H1 (cell line): Measurements from ENCODE around the gene TCAP. TPM values are rescaled to one million over a fixed set of nuclear protein-coding genes. Genes with fewer than 3 reads are reported as not detected.

Experiments
- CTCF ChIA-PET: fragments of 300-600 bp; sonication (Branson Sonifier 250); formaldehyde crosslinking; loops from one replicate; lab custom pipeline; 2021; ENCODE audit not compliant: partially characterized antibody; lab: Charles Lee
- POLR2A ChIA-PET: fragments of 300-600 bp; sonication (Branson Sonifier 250); formaldehyde crosslinking; loops from one replicate; lab custom pipeline; 2021; ENCODE audit warnings: inconsistent platforms; ENCODE audit not compliant: partially characterized antibody; lab: Charles Lee
- DNase-seq, 2 experiments: peaks; one replicate each; pipeline versions ENCODE4 v3.0.0 to v3.0.0-alpha.2; 2010 to 2022; ENCODE audit warnings: low spot score in 2 of 2, low read depth in 1 of 2, mixed read lengths in 1 of 2
- FAIRE-seq: peaks from 2 replicates; lab custom pipeline; 2011; peaks lifted over from hg19 to GRCh38; lab: Jason Lieb, UNC
- H2AFZ ChIP-seq: 2 replicates; pipeline ENCODE4 v1.8.1; 2012; ENCODE audit warnings: low read length, inconsistent platforms
- H2AK5ac ChIP-seq: 2 replicates; pipeline ENCODE4 v1.6.1; 2013; ENCODE audit warnings: low read depth, low read length
- H2BK120ac ChIP-seq: replicated peaks from 2 replicates; pipeline ENCODE3; 2013; ENCODE audit warnings: low read depth, low read length, inconsistent platforms
- H2BK12ac ChIP-seq: 2 replicates; pipeline ENCODE4 v1.6.1; 2013; ENCODE audit warnings: low read depth, low read length
- H2BK15ac ChIP-seq: 2 replicates; pipeline ENCODE4 v1.6.1; 2013; ENCODE audit warnings: low read length
- H2BK20ac ChIP-seq: 2 replicates; pipeline ENCODE4 v1.6.1; 2013; ENCODE audit warnings: low read length
- H2BK5ac ChIP-seq: 2 replicates; pipeline ENCODE4 v1.6.1; 2013; ENCODE audit warnings: low read depth, low read length
- H3K14ac ChIP-seq: 2 replicates; pipeline ENCODE4 v1.6.1; 2013; ENCODE audit warnings: inconsistent platforms; ENCODE audit not compliant: insufficient read length
- H3K18ac ChIP-seq: 2 replicates; pipeline ENCODE4 v1.6.1; 2013; ENCODE audit warnings: low read length; ENCODE audit errors: extremely low read depth
- H3K23ac ChIP-seq: 2 replicates; pipeline ENCODE4 v1.6.1; 2013; ENCODE audit warnings: inconsistent platforms; ENCODE audit not compliant: insufficient read length
- H3K23me2 ChIP-seq: 2 replicates; pipeline ENCODE4 v1.6.1; 2013; ENCODE audit warnings: low read depth, low read length
- H3K27ac ChIP-seq: 2 replicates; pipeline ENCODE4 v1.6.1; 2011; ENCODE audit warnings: low read depth, low read length, inconsistent platforms
- H3K27me3 ChIP-seq, 4 experiments: replicated peaks in 1 of 4; 1 replicate in 1 of 4; 2 replicates in 3 of 4; pipeline versions ENCODE4 v1.6.1 to v1.8.1; 2011 to 2013; ENCODE audit warnings: low read length in 3 of 4, mild to moderate bottlenecking in 3 of 4, inconsistent platforms in 2 of 4, mixed read lengths in 2 of 4, moderate library complexity in 1 of 4; ENCODE audit not compliant: control insufficient read depth in 3 of 4, insufficient read depth in 3 of 4; ENCODE audit errors: extremely low read depth in 1 of 4
- H3K36me3 ChIP-seq, 4 experiments: 2 replicates each; pipeline versions ENCODE4 v1.6.1 to v1.8.1; 2011 to 2013; ENCODE audit warnings: mild to moderate bottlenecking in 4 of 4, low read length in 3 of 4, moderate library complexity in 2 of 4, control low read depth in 1 of 4, inconsistent platforms in 1 of 4; ENCODE audit not compliant: insufficient read depth in 4 of 4, control insufficient read depth in 2 of 4
- H3K4ac ChIP-seq: replicated peaks from 2 replicates; pipeline ENCODE3; 2013; ENCODE audit warnings: low read length, low read depth, mixed read lengths, inconsistent platforms; ENCODE audit not compliant: insufficient read length
- H3K4me1 ChIP-seq, 4 experiments: replicated peaks in 1 of 4; 1 replicate in 1 of 4; 2 replicates in 3 of 4; pipeline versions ENCODE4 v1.6.1 to v1.8.1; 2011 to 2013; ENCODE audit warnings: low read length in 3 of 4, inconsistent platforms in 2 of 4, mixed read lengths in 1 of 4; ENCODE audit not compliant: insufficient read depth in 4 of 4, control insufficient read depth in 3 of 4
- H3K4me2 ChIP-seq, 2 experiments: 2 replicates each; pipeline versions ENCODE4 v1.6.1 to v1.8.1; 2011 to 2013; ENCODE audit warnings: low read depth in 2 of 2, low read length in 2 of 2, control low read depth in 1 of 2, inconsistent platforms in 1 of 2, mild to moderate bottlenecking in 1 of 2; ENCODE audit not compliant: insufficient read depth in 1 of 2
- H3K4me3 ChIP-seq, 4 experiments: fragments of 200-600, 300-600 bp in 1 of 4; sonication (generic), shearing (Covaris generic), sonication (Bioruptor Twin) in 1 of 4; 2 replicates each; pipeline versions ENCODE4 v1.5.1 to v1.8.1; 2011 to 2016; ENCODE audit warnings: low read length in 4 of 4, low read depth in 3 of 4, control low read depth in 2 of 4, inconsistent platforms in 2 of 4, mild to moderate bottlenecking in 2 of 4, mixed read lengths in 1 of 4, moderate library complexity in 1 of 4; ENCODE audit not compliant: insufficient read depth in 2 of 4; ENCODE audit errors: extremely low read depth in 1 of 4
- H3K56ac ChIP-seq: replicated peaks from 2 replicates; pipeline ENCODE3; 2013; ENCODE audit warnings: low read depth, mild to moderate bottlenecking, mixed read lengths, low read length, inconsistent platforms; ENCODE audit not compliant: insufficient read length
- H3K79me1 ChIP-seq: 2 replicates; pipeline ENCODE4 v1.6.1; 2013; ENCODE audit warnings: low read depth, low read length, control low read depth
- H3K79me2 ChIP-seq, 2 experiments: 2 replicates each; pipeline versions ENCODE4 v1.6.1 to v1.8.1; 2012 to 2013; ENCODE audit warnings: low read length in 2 of 2, mild to moderate bottlenecking in 2 of 2, inconsistent platforms in 1 of 2; ENCODE audit not compliant: insufficient read depth in 2 of 2, control insufficient read depth in 1 of 2
- H3K9ac ChIP-seq, 4 experiments: replicated peaks in 1 of 4; 1 replicate in 1 of 4; 2 replicates in 3 of 4; pipeline versions ENCODE4 v1.6.1 to v1.8.1; 2011 to 2013; ENCODE audit warnings: low read depth in 3 of 4, low read length in 3 of 4, control low read depth in 2 of 4, mild to moderate bottlenecking in 2 of 4, moderate library complexity in 2 of 4, inconsistent platforms in 1 of 4; ENCODE audit errors: extremely low read depth in 1 of 4
- H3K9me3 ChIP-seq, 2 experiments: 2 replicates each; pipeline versions ENCODE4 v1.6.1 to v1.8.1; 2012 to 2013; ENCODE audit warnings: mild to moderate bottlenecking in 2 of 2, moderate library complexity in 2 of 2, control low read depth in 1 of 2, inconsistent platforms in 1 of 2, low read depth in 1 of 2, low read length in 1 of 2, mixed read lengths in 1 of 2; ENCODE audit not compliant: insufficient read depth in 2 of 2
- H4K20me1 ChIP-seq, 2 experiments: replicated peaks in 1 of 2; 2 replicates each; pipeline versions ENCODE3 to v1.8.1; 2011 to 2013; ENCODE audit warnings: inconsistent platforms in 2 of 2, low read length in 2 of 2, mild to moderate bottlenecking in 1 of 2; ENCODE audit not compliant: insufficient read depth in 2 of 2, control insufficient read depth in 1 of 2
- H4K5ac ChIP-seq: 2 replicates; pipeline ENCODE4 v1.6.1; 2013; ENCODE audit warnings: low read length, low read depth, mixed read lengths, inconsistent platforms; ENCODE audit not compliant: insufficient read length
- H4K8ac ChIP-seq: 2 replicates; pipeline ENCODE4 v1.8.0; 2013; ENCODE audit warnings: mild to moderate bottlenecking, moderate library complexity, low read length, inconsistent platforms; ENCODE audit not compliant: insufficient read depth; ENCODE audit errors: extremely low read depth
- H4K91ac ChIP-seq: replicated peaks from 2 replicates; pipeline ENCODE3; 2013; ENCODE audit warnings: low read length, mixed read lengths, inconsistent platforms; ENCODE audit not compliant: insufficient read length
- CTCF ChIP-seq, 3 experiments: IDR thresholded peaks; 1 replicate in 2 of 3; 2 replicates in 1 of 3; pipeline versions ENCODE4 v1.5.1 to v1.6.1; 2011; ENCODE audit warnings: low read length in 3 of 3, mild to moderate bottlenecking in 3 of 3, inconsistent platforms in 2 of 3, low read depth in 1 of 3, moderate library complexity in 1 of 3; ENCODE audit not compliant: insufficient read depth in 1 of 3; ENCODE audit errors: control extremely low read depth in 1 of 3
- WGBS, 2 experiments: shearing (Covaris generic) in 1 of 2; methylation state at CpG; one replicate each; pipeline versions ENCODE4 v1.1.6 to v1.1.7; 2013 to 2015; ENCODE audit warnings: low lambda C conversion rate in 2 of 2, mixed read lengths in 2 of 2, inconsistent platforms in 1 of 2, low coverage in 1 of 2, missing lambda C conversion rate in 1 of 2; ENCODE audit not compliant: insufficient replicate concordance in 2 of 2, insufficient coverage in 1 of 2, insufficient read length in 1 of 2; ENCODE audit errors: extremely low coverage in 1 of 2, missing lambda C conversion rate in 1 of 2; 5-methylcytosine and 5-hydroxymethylcytosine counted together
- polyA plus RNA-seq, 7 experiments: library from polyadenylated mRNA; depleted of rRNA in 3 of 7; stranded (reverse) in 5 of 7; unstranded in 2 of 7; fragments of >200 nt in 5 of 7; fragments of 200-250 nt in 2 of 7; gene quantifications; 1 replicate in 5 of 7; 2 replicates in 1 of 7; 4 replicates in 1 of 7; pipeline versions ENCODE4 v1.2.1 to v1.2.3, GENCODE V29; 2011 to 2013; ENCODE audit warnings: missing spikeins in 2 of 7, mixed read lengths in 2 of 7
- total RNA-seq: library from RNA; stranded (reverse); fragmentation: NEBNext Ultra II Directional; extraction: Animal tissue kit (Norgen Biotek cat#: 25700); gene quantifications from 2 replicates; pipeline ENCODE4 v1.2.1, GENCODE V29; 2021

The TCAP gene
- total and polyA plus RNA-seq, 2 of the 8 experiments (the other 6 are each of a cell fraction or from before 2014, with no cell fraction given), result 0.82 to 1.4 TPM

GRCh38 chr17:39647256-39647655, 17.9 kb upstream of the TCAP start:
- H2BK12ac ChIP-seq, result no peak overlapping the region
- no peak for DNase-seq
- H3K14ac ChIP-seq, result no peak overlapping the region
- no peaks in the 10 kb centered on the region for H3K27me3 ChIP-seq
- H2AK5ac ChIP-seq, result no peak overlapping the region
- no peak overlapping the region for H2BK15ac ChIP-seq
- H4K91ac ChIP-seq, result no peak overlapping the region
- H3K9me3 ChIP-seq, result no peaks in the 10 kb centered on the region
- no peak overlapping the region for H4K8ac ChIP-seq
- no peak overlapping the region for H2BK5ac ChIP-seq
- no peaks in the 10 kb centered on the region; the same call in none of the 2 replicates for H3K23me2 ChIP-seq
- CTCF ChIA-PET, result interaction anchor here (1.2 to 49.2 kb wide), 5 partner anchors 9 to 70 kb away, joined by 3 to 1885 read pairs (median 9); partner anchors contain the start of genes ERBB2, PGAP3, PNMT and PPP1R1B
- TF ChIP-seq CTCF (IDR thresholded peaks at IDR 0.05; ENCODE audit: control extremely low read depth in 1 of 3, insufficient read depth in 1 of 3, low read depth in 1 of 3, low read length in 3 of 3), result no peak
- H3K4me1 ChIP-seq, result peaks cover 6 to 18% (median 13%) of the 10 kb centered on the region in 4 experiments; a peak in 6 of 7 replicates
- no peak overlapping the region for H2BK120ac ChIP-seq
- WGBS, 2 experiments, result 91% methylated on average over 5 of the region's 5 CpGs; no CpG with 5 or more reads in 1 of the 2 experiments
- H3K4me2 ChIP-seq, result no peak overlapping the region
- H4K5ac ChIP-seq, result no peak overlapping the region
- no peak overlapping the region for H3K4me3 ChIP-seq
- no peak overlapping the region for H3K27ac ChIP-seq
- H2BK20ac ChIP-seq, result peak overlapping the region; percentile 23; the same call in 1 of the 2 replicates
- H3K18ac ChIP-seq, result peak overlapping the region; percentile 60; the same call in 1 of the 2 replicates
- H3K79me1 ChIP-seq, result peaks cover 22% of the 10 kb centered on the region
- no peaks in the 10 kb centered on the region for H3K36me3 ChIP-seq
- peaks cover 0 to 18% of the 10 kb centered on the region in 2 experiments for H4K20me1 ChIP-seq
- no peak overlapping the region for H3K9ac ChIP-seq
- no peak for FAIRE-seq
- POLR2A ChIA-PET, result interaction anchor here (1.5 to 7.7 kb wide), 4 partner anchors 10 to 23 kb away, joined by 3 to 39 read pairs (median 6); partner anchors contain the start of gene STARD3
- H3K23ac ChIP-seq, result no peak overlapping the region
- peaks cover 0 to 34% of the 10 kb centered on the region in 2 experiments; a peak in 2 of 4 replicates for H3K79me2 ChIP-seq
- H2AFZ ChIP-seq, result no peak overlapping the region
- H3K4ac ChIP-seq, result no peak overlapping the region
- H3K56ac ChIP-seq, result no peak overlapping the region
